Panc1 (cell line): Measurements from ENCODE around the gene MYBPHL.

ENCODE experiments used
- CTCF ChIP-seq: fragments of 450-650 bp; IDR thresholded peaks from 2 replicates; pipeline ENCODE4 v1.5.1; 2017; ENCODE audit warnings: mild to moderate bottlenecking
- POLR2AphosphoS5 ChIP-seq: IDR thresholded peaks from 2 replicates; pipeline ENCODE4 v1.6.1; 2012; ENCODE audit warnings: mild to moderate bottlenecking, low read depth, low read length, moderate library complexity
- TCF7L2 ChIP-seq: IDR thresholded peaks from 2 replicates; pipeline ENCODE4 v1.6.1; 2011; ENCODE audit warnings: mild to moderate bottlenecking, low read depth, low read length, inconsistent platforms
- TF ChIP-seq, protein P1 (sequence below), 2 experiments: IDR thresholded peaks; 2 replicates each; pipeline ENCODE4 v1.6.1; 2011 to 2012; ENCODE audit warnings: low read depth in 2 of 2, control low read depth in 1 of 2, low read length in 1 of 2, mild to moderate bottlenecking in 1 of 2, moderate library complexity in 1 of 2; ENCODE audit not compliant: insufficient read depth in 1 of 2

DNA sequence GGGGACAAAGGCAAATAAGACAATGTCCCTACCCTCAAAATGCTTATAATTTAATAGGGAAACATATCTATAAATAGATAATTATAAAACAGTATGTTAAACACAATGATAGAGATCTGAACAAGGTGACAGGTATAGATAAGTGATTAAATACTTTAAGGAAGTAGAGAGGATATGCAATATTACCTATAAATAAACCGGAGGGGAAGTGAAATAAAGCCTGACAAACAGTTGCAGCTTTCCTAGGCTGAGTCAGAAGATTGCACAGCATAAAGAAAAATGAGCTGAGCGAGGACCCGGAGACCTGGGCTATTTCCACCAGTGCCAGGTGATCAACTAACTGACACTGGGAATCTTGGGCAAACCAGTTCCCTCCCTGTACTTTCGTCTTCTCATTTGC, 12.3 kb downstream of the MYBPHL start:
- TF ChIP-seq POLR2AphosphoS5 (no peak), CTCF (no peak), TCF7L2 (no peak)
- TF ChIP-seq, protein P1, sequence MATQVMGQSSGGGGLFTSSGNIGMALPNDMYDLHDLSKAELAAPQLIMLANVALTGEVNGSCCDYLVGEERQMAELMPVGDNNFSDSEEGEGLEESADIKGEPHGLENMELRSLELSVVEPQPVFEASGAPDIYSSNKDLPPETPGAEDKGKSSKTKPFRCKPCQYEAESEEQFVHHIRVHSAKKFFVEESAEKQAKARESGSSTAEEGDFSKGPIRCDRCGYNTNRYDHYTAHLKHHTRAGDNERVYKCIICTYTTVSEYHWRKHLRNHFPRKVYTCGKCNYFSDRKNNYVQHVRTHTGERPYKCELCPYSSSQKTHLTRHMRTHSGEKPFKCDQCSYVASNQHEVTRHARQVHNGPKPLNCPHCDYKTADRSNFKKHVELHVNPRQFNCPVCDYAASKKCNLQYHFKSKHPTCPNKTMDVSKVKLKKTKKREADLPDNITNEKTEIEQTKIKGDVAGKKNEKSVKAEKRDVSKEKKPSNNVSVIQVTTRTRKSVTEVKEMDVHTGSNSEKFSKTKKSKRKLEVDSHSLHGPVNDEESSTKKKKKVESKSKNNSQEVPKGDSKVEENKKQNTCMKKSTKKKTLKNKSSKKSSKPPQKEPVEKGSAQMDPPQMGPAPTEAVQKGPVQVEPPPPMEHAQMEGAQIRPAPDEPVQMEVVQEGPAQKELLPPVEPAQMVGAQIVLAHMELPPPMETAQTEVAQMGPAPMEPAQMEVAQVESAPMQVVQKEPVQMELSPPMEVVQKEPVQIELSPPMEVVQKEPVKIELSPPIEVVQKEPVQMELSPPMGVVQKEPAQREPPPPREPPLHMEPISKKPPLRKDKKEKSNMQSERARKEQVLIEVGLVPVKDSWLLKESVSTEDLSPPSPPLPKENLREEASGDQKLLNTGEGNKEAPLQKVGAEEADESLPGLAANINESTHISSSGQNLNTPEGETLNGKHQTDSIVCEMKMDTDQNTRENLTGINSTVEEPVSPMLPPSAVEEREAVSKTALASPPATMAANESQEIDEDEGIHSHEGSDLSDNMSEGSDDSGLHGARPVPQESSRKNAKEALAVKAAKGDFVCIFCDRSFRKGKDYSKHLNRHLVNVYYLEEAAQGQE (IDR thresholded peaks at IDR 0.05; ENCODE audit: insufficient read depth in 1 of 2, low read depth in 2 of 2, low read length in 1 of 2), result no peak
